HG03108 (cell line): ENCODE data around the gene ATP7A.
A peak's percentile ranks its signal among the peaks of the same experiment; 100 is the strongest.
"Not testable (repeated sequence)": the region's sequence is repeated elsewhere in the genome, so short reads cannot be mapped to it uniquely, and the experiment has no call there.

Experiments
- ATAC-seq: cut with Tn5 transposase; IDR thresholded peaks from one replicate; pipeline ENCODE4 v1.9.1; 2021; ENCODE audit warnings: moderate library complexity; ENCODE audit not compliant: unreplicated experiment

The ATP7A gene

GRCh38 chrX:77910108-77910840 lies at the start of gene ATP7A:
TSS of gene ATP7A (plus strand) at chrX:77910693. CDS start at chrX:77971642, 60,949 bp downstream.
- peak; percentile 91 for ATAC-seq

- ATAC-seq = no peak
Measured at GRCh38 chrX:77875372-77875771, 35.1 kb upstream of the ATP7A start.

- not testable (repeated sequence) for ATAC-seq
Measured at GRCh38 chrX:77881418-77881817, 29.1 kb upstream of the ATP7A start.

- ATAC-seq = no peak
Measured at GRCh38 chrX:77892887-77893286, 17.6 kb upstream of the ATP7A start.

- no peak for ATAC-seq
Measured at GRCh38 chrX:77893713-77894112, 16.8 kb upstream of the ATP7A start.

- ATAC-seq = peak; percentile 92
Measured at GRCh38 chrX:77894921-77895886, 15.3 kb upstream of the ATP7A start, which contains the start of gene MAGT1. TSS of gene MAGT1 (minus strand) at chrX:77895435. CDS start at chrX:77895410, 25 bp downstream.

- peak; percentile 53 for ATAC-seq
Measured at GRCh38 chrX:77899081-77899828, 11.2 kb upstream of the ATP7A start, which contains the start of gene COX7B. TSS of gene COX7B (plus strand) at chrX:77899468. CDS start at chrX:77899554, 86 bp downstream.

GRCh38 chrX:77900688-77901087 lies 9.8 kb upstream of the ATP7A start:
- ATAC-seq = no peak

GRCh38 chrX:77901506-77901905 lies 9.0 kb upstream of the ATP7A start:
- no peak for ATAC-seq

GRCh38 chrX:77917294-77917933 lies 6.9 kb downstream of the ATP7A start:
- peak; percentile 51 for ATAC-seq

GRCh38 chrX:77918568-77918967 lies 8.1 kb downstream of the ATP7A start:
- ATAC-seq = no peak

- ATAC-seq = not testable (repeated sequence)
Measured at GRCh38 chrX:77919370-77919769, 8.9 kb downstream of the ATP7A start.

- ATAC-seq = no peak
Measured at GRCh38 chrX:77922787-77923186, 12.3 kb downstream of the ATP7A start.

GRCh38 chrX:77924320-77924859 lies 13.9 kb downstream of the ATP7A start:
- ATAC-seq = no peak

- no peak for ATAC-seq
Measured at GRCh38 chrX:77925764-77926163, 15.3 kb downstream of the ATP7A start.

GRCh38 chrX:77930581-77930980 lies 20.1 kb downstream of the ATP7A start:
- ATAC-seq = no peak

GRCh38 chrX:77935886-77936285 lies 25.4 kb downstream of the ATP7A start:
- no peak for ATAC-seq

- no peak for ATAC-seq
Measured at GRCh38 chrX:77936299-77936698, 25.8 kb downstream of the ATP7A start.

GRCh38 chrX:77937291-77937690 lies 26.8 kb downstream of the ATP7A start:
- no peak for ATAC-seq

GRCh38 chrX:77938083-77938680 lies 27.7 kb downstream of the ATP7A start:
- ATAC-seq = no peak
